ENCODE measurements around the gene BDH1. TPM values are rescaled to one million over a fixed set of nuclear protein-coding genes. Genes with fewer than 3 reads are reported as not detected.

BDH1 gene
- total RNA-seq, 1 donor from 2014 or later = 90.0 TPM

DNA sequence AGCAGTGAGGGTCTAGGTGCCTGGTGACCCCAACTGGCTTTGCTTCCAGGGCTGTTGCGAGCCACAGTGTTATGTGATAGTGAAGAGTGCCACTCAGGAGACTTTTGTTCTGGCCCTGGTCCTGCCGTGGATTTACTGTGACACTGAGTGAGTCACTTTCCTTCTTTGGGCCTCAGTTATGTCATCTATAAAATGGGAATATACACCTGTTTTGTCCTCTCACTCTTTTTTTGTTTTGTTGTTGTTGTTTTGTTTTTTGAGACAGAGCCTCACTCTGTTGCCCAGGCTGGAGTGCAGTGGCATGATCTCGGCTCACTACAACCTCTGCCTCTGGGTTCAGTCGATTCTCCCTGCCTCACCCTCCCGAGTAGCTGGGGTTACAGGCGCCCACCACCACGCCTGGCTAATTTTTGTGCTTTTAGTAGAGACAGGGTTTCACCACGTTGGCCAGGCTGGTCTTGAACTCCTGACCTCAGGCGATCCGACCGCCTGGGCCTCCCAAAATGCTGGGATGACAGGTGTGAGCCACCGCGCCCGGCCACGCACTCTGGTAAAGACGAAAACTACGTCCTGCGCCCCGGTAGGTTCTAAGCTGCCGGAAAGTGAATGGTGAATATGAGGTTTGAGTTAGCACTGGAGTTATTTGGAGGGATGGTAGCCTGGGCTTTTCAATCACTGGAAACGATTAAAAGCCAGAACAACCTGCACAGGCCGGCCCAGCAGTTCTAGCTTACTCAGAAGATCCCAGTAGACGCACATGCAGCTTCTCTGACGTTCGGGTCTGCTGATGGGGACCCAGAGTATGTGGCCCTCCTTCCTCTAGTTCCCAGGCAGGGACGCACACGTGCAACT is 46.6 kb downstream of the BDH1 start:
- H3K4me3 ChIP-seq = peak overlapping the region; percentile 65
- no peaks in the 10 kb centered on the region for H3K36me3 ChIP-seq
- H3K4me1 ChIP-seq = peaks cover 7% of the 10 kb centered on the region
- DNase-seq = no peak
- TF ChIP-seq, protein P1, sequence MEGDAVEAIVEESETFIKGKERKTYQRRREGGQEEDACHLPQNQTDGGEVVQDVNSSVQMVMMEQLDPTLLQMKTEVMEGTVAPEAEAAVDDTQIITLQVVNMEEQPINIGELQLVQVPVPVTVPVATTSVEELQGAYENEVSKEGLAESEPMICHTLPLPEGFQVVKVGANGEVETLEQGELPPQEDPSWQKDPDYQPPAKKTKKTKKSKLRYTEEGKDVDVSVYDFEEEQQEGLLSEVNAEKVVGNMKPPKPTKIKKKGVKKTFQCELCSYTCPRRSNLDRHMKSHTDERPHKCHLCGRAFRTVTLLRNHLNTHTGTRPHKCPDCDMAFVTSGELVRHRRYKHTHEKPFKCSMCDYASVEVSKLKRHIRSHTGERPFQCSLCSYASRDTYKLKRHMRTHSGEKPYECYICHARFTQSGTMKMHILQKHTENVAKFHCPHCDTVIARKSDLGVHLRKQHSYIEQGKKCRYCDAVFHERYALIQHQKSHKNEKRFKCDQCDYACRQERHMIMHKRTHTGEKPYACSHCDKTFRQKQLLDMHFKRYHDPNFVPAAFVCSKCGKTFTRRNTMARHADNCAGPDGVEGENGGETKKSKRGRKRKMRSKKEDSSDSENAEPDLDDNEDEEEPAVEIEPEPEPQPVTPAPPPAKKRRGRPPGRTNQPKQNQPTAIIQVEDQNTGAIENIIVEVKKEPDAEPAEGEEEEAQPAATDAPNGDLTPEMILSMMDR (IDR thresholded peaks at IDR 0.05; ENCODE audit: borderline replicate concordance) = no peak
- H3K27me3 ChIP-seq (ENCODE audit: low read depth) = peaks cover 6% of the 10 kb centered on the region
- no peaks in the 10 kb centered on the region for H3K9me3 ChIP-seq (replicated peaks)
- intact Hi-C loops (cut with micrococcal nuclease) = loop anchor here (5.0 kb wide), 1 partner anchor 252 kb away; no protein-coding TSS in a partner anchor
- no peak overlapping the region for H3K27ac ChIP-seq (replicated peaks)

GRCh38 chr3:197508461-197508860 is 47.3 kb downstream of the BDH1 start:
- peaks cover 7% of the 10 kb centered on the region for H3K4me1 ChIP-seq
- H3K27me3 ChIP-seq (ENCODE audit: low read depth) = peaks cover 6% of the 10 kb centered on the region
- DNase-seq = no peak
- TF ChIP-seq, protein P1 (IDR thresholded peaks at IDR 0.05; ENCODE audit: borderline replicate concordance) = no peak
- no peak overlapping the region for H3K4me3 ChIP-seq
- H3K27ac ChIP-seq (replicated peaks) = no peak overlapping the region
- intact Hi-C loops (cut with micrococcal nuclease) = loop anchor here (5.0 kb wide), 1 partner anchor 251 kb away; no protein-coding TSS in a partner anchor
- H3K9me3 ChIP-seq (replicated peaks) = no peaks in the 10 kb centered on the region
- no peaks in the 10 kb centered on the region for H3K36me3 ChIP-seq

DNA sequence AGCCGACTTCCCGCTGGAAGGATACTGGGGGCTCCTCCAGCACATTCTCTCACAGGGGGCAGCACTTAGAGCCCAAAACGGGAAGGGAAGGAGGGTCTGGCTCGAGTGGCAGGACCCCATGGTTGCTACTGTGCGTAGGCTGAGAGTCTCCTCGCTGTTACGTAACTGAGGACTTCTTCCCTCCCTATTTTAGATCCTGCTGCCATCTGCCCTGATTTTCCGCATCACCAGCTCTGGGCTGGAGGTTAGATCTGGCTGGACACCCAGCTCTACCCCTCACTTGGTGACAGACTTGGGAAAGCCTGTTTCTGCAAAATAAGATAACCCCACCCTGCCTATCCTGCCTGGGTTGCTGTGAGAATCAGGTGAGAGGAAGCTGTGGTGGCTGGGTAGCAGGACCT is 47.7 kb downstream of the BDH1 start:
- peaks cover 7% of the 10 kb centered on the region for H3K4me1 ChIP-seq
- no peak for DNase-seq
- H3K4me3 ChIP-seq = no peak overlapping the region
- intact Hi-C loops (cut with micrococcal nuclease) = loop anchor here (5.0 kb wide), 1 partner anchor 251 kb away; no protein-coding TSS in a partner anchor
- H3K9me3 ChIP-seq (replicated peaks) = no peaks in the 10 kb centered on the region
- TF ChIP-seq, protein P1 (IDR thresholded peaks at IDR 0.05; ENCODE audit: borderline replicate concordance) = no peak
- no peak overlapping the region for H3K27ac ChIP-seq (replicated peaks)
- peaks cover 6% of the 10 kb centered on the region for H3K27me3 ChIP-seq (ENCODE audit: low read depth)
- H3K36me3 ChIP-seq = no peaks in the 10 kb centered on the region

DNA sequence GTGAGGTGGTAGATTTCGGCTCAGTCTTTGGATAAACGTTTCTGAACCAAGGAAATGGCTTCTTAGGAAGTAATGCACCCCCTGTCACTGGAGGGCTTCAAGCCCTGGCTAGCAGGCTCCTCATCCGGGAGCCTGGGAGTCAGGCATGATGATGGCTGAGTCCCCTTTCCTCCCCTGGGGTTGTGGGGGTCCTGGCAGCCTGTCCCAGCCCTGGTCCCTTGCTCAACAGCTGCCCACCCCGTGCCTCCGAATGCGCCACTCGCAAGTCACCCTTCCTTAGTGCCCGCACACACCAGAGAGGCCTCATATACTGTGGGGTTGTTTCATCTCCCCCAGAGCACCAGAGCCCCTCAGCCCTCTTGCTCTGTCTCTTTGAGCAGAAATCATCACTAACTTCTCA is 48.2 kb downstream of the BDH1 start:
- no peak overlapping the region for H3K4me3 ChIP-seq
- peaks cover 7% of the 10 kb centered on the region for H3K4me1 ChIP-seq
- no peaks in the 10 kb centered on the region for H3K9me3 ChIP-seq (replicated peaks)
- no peak overlapping the region for H3K27ac ChIP-seq (replicated peaks)
- intact Hi-C loops (cut with micrococcal nuclease) = loop anchor here (5.0 kb wide), 1 partner anchor 250 kb away; no protein-coding TSS in a partner anchor
- DNase-seq = no peak
- no peaks in the 10 kb centered on the region for H3K36me3 ChIP-seq
- H3K27me3 ChIP-seq (ENCODE audit: low read depth) = peaks cover 6% of the 10 kb centered on the region
- TF ChIP-seq, protein P1 (IDR thresholded peaks at IDR 0.05; ENCODE audit: borderline replicate concordance) = no peak

- no peaks in the 10 kb centered on the region for H3K36me3 ChIP-seq
- TF ChIP-seq, protein P1 (IDR thresholded peaks at IDR 0.05; ENCODE audit: borderline replicate concordance) = no peak
- peaks cover 7% of the 10 kb centered on the region for H3K4me1 ChIP-seq
- DNase-seq = no peak
- H3K4me3 ChIP-seq = no peak overlapping the region
- intact Hi-C loops (cut with micrococcal nuclease) = loop anchor here (5.0 kb wide), 1 partner anchor 250 kb away; no protein-coding TSS in a partner anchor
- peaks cover 6% of the 10 kb centered on the region for H3K27me3 ChIP-seq (ENCODE audit: low read depth)
- H3K27ac ChIP-seq (replicated peaks) = no peak overlapping the region
- no peaks in the 10 kb centered on the region for H3K9me3 ChIP-seq (replicated peaks)
These were observed 48.7 kb downstream of the BDH1 start for GRCh38 chr3:197507081-197507480.

Measured in left ventricle myocardium inferior (tissue), 1 donor.